Rectal smooth muscle tissue (tissue), 1 donor: ENCODE measurements around the gene RGL1.

Source experiments
- H3K27ac ChIP-seq: one replicate; pipeline ENCODE4 v1.7.0; 2013; ENCODE audit warnings: low read depth, low read length, inconsistent platforms
- H3K27me3 ChIP-seq: one replicate; pipeline ENCODE4 v1.7.0; 2013; ENCODE audit warnings: low read length; ENCODE audit not compliant: control insufficient read depth, insufficient read depth
- H3K36me3 ChIP-seq: one replicate; pipeline ENCODE4 v1.7.0; 2013; ENCODE audit warnings: low read length; ENCODE audit not compliant: control insufficient read depth, insufficient read depth
- H3K4me1 ChIP-seq: one replicate; pipeline ENCODE4 v1.7.0; 2013; ENCODE audit warnings: low read length; ENCODE audit not compliant: control insufficient read depth, insufficient read depth
- H3K4me3 ChIP-seq: one replicate; pipeline ENCODE4 v1.7.0; 2013; ENCODE audit warnings: low read length
- H3K9ac ChIP-seq: one replicate; pipeline ENCODE4 v1.7.0; 2013; ENCODE audit warnings: low read length

RGL1 gene

GRCh38 chr1:183836598-183836997, 31.7 kb downstream of the RGL1 start:
- Histone ChIP-seq H3K9ac (no peak overlapping the region), H3K4me1 (peaks cover 3% of the 10 kb centered on the region), H3K4me3 (no peak overlapping the region), H3K27me3 (no peaks in the 10 kb centered on the region), H3K36me3 (no peaks in the 10 kb centered on the region), H3K27ac (no peak overlapping the region)

- Histone ChIP-seq H3K27me3 (no peaks in the 10 kb centered on the region), H3K27ac (no peak overlapping the region), H3K4me1 (peaks cover 5% of the 10 kb centered on the region), H3K36me3 (no peaks in the 10 kb centered on the region), H3K9ac (no peak overlapping the region), H3K4me3 (no peak overlapping the region)
Observed at GRCh38 chr1:183837062-183837461, 32.1 kb downstream of the RGL1 start.

GRCh38 chr1:183838221-183838620, 33.3 kb downstream of the RGL1 start:
- Histone ChIP-seq H3K27ac (no peak overlapping the region), H3K4me3 (no peak overlapping the region), H3K27me3 (no peaks in the 10 kb centered on the region), H3K9ac (no peak overlapping the region), H3K4me1 (peaks cover 11% of the 10 kb centered on the region), H3K36me3 (no peaks in the 10 kb centered on the region)

- Histone ChIP-seq H3K4me1 (peaks cover 12% of the 10 kb centered on the region), H3K36me3 (no peaks in the 10 kb centered on the region), H3K4me3 (no peak overlapping the region), H3K9ac (no peak overlapping the region), H3K27me3 (no peaks in the 10 kb centered on the region), H3K27ac (no peak overlapping the region)
Observed at GRCh38 chr1:183840140-183840539, 35.2 kb downstream of the RGL1 start.

GRCh38 chr1:183841550-183841949, 36.6 kb downstream of the RGL1 start:
- no peak overlapping the region for H3K27ac ChIP-seq
- no peaks in the 10 kb centered on the region for H3K36me3 ChIP-seq
- H3K27me3 ChIP-seq: no peaks in the 10 kb centered on the region
- peaks cover 12% of the 10 kb centered on the region for H3K4me1 ChIP-seq
- no peak overlapping the region for H3K9ac ChIP-seq
- no peak overlapping the region for H3K4me3 ChIP-seq

GRCh38 chr1:183841950-183842794, 37.3 kb downstream of the RGL1 start:
- Histone ChIP-seq H3K4me1 (peaks cover 12% of the 10 kb centered on the region), H3K27me3 (no peaks in the 10 kb centered on the region), H3K9ac (no peak overlapping the region), H3K27ac (peak overlapping the region; percentile 32), H3K4me3 (no peak overlapping the region), H3K36me3 (no peaks in the 10 kb centered on the region)

- H3K9ac ChIP-seq: no peak overlapping the region
- no peaks in the 10 kb centered on the region for H3K27me3 ChIP-seq
- H3K36me3 ChIP-seq: no peaks in the 10 kb centered on the region
- peak overlapping the region; percentile 32 for H3K27ac ChIP-seq
- H3K4me3 ChIP-seq: no peak overlapping the region
- peaks cover 12% of the 10 kb centered on the region for H3K4me1 ChIP-seq
Observed at GRCh38 chr1:183842795-183843144, 37.9 kb downstream of the RGL1 start.

GRCh38 chr1:183844806-183845205, 39.9 kb downstream of the RGL1 start:
- Histone ChIP-seq H3K27me3 (no peaks in the 10 kb centered on the region), H3K4me1 (peaks cover 12% of the 10 kb centered on the region), H3K4me3 (no peak overlapping the region), H3K36me3 (no peaks in the 10 kb centered on the region), H3K27ac (no peak overlapping the region), H3K9ac (no peak overlapping the region)

GRCh38 chr1:183845681-183846080, 40.8 kb downstream of the RGL1 start:
- H3K27me3 ChIP-seq: no peaks in the 10 kb centered on the region
- H3K27ac ChIP-seq: no peak overlapping the region
- no peak overlapping the region for H3K4me3 ChIP-seq
- no peak overlapping the region for H3K9ac ChIP-seq
- H3K36me3 ChIP-seq: no peaks in the 10 kb centered on the region
- H3K4me1 ChIP-seq: peaks cover 12% of the 10 kb centered on the region

- Histone ChIP-seq H3K27ac (no peak overlapping the region), H3K9ac (no peak overlapping the region), H3K4me3 (no peak overlapping the region), H3K36me3 (no peaks in the 10 kb centered on the region), H3K27me3 (no peaks in the 10 kb centered on the region), H3K4me1 (peaks cover 5% of the 10 kb centered on the region)
Observed at GRCh38 chr1:183847641-183848040, 42.7 kb downstream of the RGL1 start.

- no peaks in the 10 kb centered on the region for H3K36me3 ChIP-seq
- no peaks in the 10 kb centered on the region for H3K27me3 ChIP-seq
- H3K4me1 ChIP-seq: no peaks in the 10 kb centered on the region
- H3K27ac ChIP-seq: no peak overlapping the region
- no peak overlapping the region for H3K4me3 ChIP-seq
- H3K9ac ChIP-seq: no peak overlapping the region
Observed at GRCh38 chr1:183850852-183851251, 45.9 kb downstream of the RGL1 start.

- Histone ChIP-seq H3K9ac (no peak overlapping the region), H3K27me3 (no peaks in the 10 kb centered on the region), H3K27ac (no peak overlapping the region), H3K4me1 (no peaks in the 10 kb centered on the region), H3K4me3 (no peak overlapping the region), H3K36me3 (no peaks in the 10 kb centered on the region)
Observed at GRCh38 chr1:183859119-183859518, 54.2 kb downstream of the RGL1 start.

- H3K4me3 ChIP-seq: no peak overlapping the region
- H3K27ac ChIP-seq: no peak overlapping the region
Observed at GRCh38 chr1:183859831-183860230, 54.9 kb downstream of the RGL1 start.

More at GRCh38 chr1:183859831-183860230, 54.9 kb downstream of the RGL1 start:
- Histone ChIP-seq H3K36me3 (no peaks in the 10 kb centered on the region), H3K4me1 (no peaks in the 10 kb centered on the region), H3K9ac (no peak overlapping the region), H3K27me3 (no peaks in the 10 kb centered on the region)
